ENCODE data around the gene FRMD4A. TPM values are rescaled to one million over a fixed set of nuclear protein-coding genes. Genes with fewer than 3 reads are reported as not detected.

Gene FRMD4A
- total and polyA plus RNA-seq, 2 of the 4 experiments (the other 2 are of a cell fraction), result 30.3 to 68.8 TPM

DNA sequence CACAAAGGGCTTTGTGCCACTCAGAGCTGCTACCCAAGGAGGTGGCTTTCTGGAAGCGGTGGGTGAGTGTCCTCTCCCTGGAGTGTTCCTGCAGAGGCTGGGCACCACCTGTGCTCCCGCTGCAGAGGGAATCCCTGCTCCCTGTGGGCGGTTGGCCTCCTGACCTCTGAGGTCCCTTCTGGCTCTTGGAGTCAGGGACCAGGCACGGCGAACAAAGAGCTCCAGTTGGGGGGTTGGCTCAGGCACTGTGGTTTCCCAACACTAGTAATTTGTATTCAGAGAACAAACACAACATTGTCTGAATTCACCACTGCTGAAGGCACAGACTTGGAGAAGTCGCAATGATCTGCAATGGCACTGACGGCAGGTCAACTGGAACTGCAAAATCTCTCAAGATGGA is 415.0 kb downstream of the FRMD4A start:
- no peak overlapping the region for H3K18ac ChIP-seq (ENCODE audit: low read depth, low read length)
- H3K27ac ChIP-seq (ENCODE audit: insufficient read depth, low read length), result no peak overlapping the region
- no peak overlapping the region for H4K8ac ChIP-seq (ENCODE audit: low read depth in 2 of 2, low read length in 2 of 2)
- no peak overlapping the region for H2AK9ac ChIP-seq (replicated peaks; ENCODE audit: low read depth, low read length, poor library complexity)
- CTCF ChIA-PET, result no interaction called here
- H3K36me3 ChIP-seq (ENCODE audit: control insufficient read depth, insufficient read depth, low read length), result no peaks in the 10 kb centered on the region
- H2BK120ac ChIP-seq (ENCODE audit: low read depth, low read length), result no peak overlapping the region
- no peak overlapping the region for H3K56ac ChIP-seq (ENCODE audit: extremely low read depth, insufficient read depth, low read length)
- no peak overlapping the region for H2AFZ ChIP-seq (replicated peaks; ENCODE audit: low read length, poor library complexity)
- no peak overlapping the region for H3K23ac ChIP-seq (ENCODE audit: low read depth, low read length)
- no peaks in the 10 kb centered on the region; the same call in 1 of the 2 replicates for H4K20me1 ChIP-seq (ENCODE audit: insufficient read depth, low read length)
- no peak overlapping the region for H4K5ac ChIP-seq (ENCODE audit: low read depth, low read length)
- peak overlapping the region; percentile 9; the same call in 1 of the 2 replicates for H2AK5ac ChIP-seq (ENCODE audit: low read depth, low read length)
- H2BK15ac ChIP-seq (ENCODE audit: low read depth, low read length), result no peak overlapping the region
- no peaks in the 10 kb centered on the region for H3K9me3 ChIP-seq (ENCODE audit: control insufficient read depth, insufficient read depth, low read length)
- H2BK20ac ChIP-seq (ENCODE audit: low read depth, low read length), result no peak overlapping the region; the same call in 1 of the 2 replicates
- H3K9ac ChIP-seq (ENCODE audit: low read depth, low read length), result no peak overlapping the region
- DNase-seq (no peak), ATAC-seq (ENCODE audit: low read depth) (no peak)
- 94% methylated on average over 2 of the region's 7 CpGs; no CpG with 5 or more reads in 1 of the 2 experiments for WGBS, 2 experiments (ENCODE audit: extremely low coverage in 2 of 2, insufficient read length in 1 of 2)
- no peak overlapping the region for H4K91ac ChIP-seq (ENCODE audit: insufficient read depth, low read depth, low read length)
- no peak overlapping the region for H3K4me3 ChIP-seq (ENCODE audit: insufficient read depth, low read depth, low read length)
- in situ Hi-C loops (cut with MboI; ENCODE audit: low sequenced_read_pairs), result no loop called here
- intact Hi-C loops (cut with micrococcal nuclease), result no loop called here
- 0 out of 2 replicates have a peak overlapping the region, but pooled peaks have one; percentile 8 for H3K4ac ChIP-seq (ENCODE audit: low read depth, low read length)
- POLR2A ChIA-PET (ENCODE audit: unreplicated experiment), result no interaction called here
- BruUV-seq (replicated peaks), result no TSS peak
- H3K4me2 ChIP-seq (ENCODE audit: low read depth, low read length), result no peak overlapping the region
- dilution Hi-C loops (cut with HindIII; ENCODE audit: low sequenced_read_pairs, unreplicated experiment), result no loop called here
- 0 out of 2 replicates have a peak overlapping the region, but pooled peaks have one; percentile 24 for H3K14ac ChIP-seq (replicated peaks; ENCODE audit: low read depth, low read length)
- peaks cover 2 to 11% of the 10 kb centered on the region in 2 experiments; a peak in 2 of 4 replicates for H3K79me1 ChIP-seq (ENCODE audit: low read depth in 1 of 2, low read length in 2 of 2)
- TF ChIP-seq, protein P1, sequence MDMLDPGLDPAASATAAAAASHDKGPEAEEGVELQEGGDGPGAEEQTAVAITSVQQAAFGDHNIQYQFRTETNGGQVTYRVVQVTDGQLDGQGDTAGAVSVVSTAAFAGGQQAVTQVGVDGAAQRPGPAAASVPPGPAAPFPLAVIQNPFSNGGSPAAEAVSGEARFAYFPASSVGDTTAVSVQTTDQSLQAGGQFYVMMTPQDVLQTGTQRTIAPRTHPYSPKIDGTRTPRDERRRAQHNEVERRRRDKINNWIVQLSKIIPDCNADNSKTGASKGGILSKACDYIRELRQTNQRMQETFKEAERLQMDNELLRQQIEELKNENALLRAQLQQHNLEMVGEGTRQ (IDR thresholded peaks at IDR 0.05; ENCODE audit: low read depth, low read length), result no peak
- TF ChIP-seq RAD21 (IDR thresholded peaks at IDR 0.05; ENCODE audit: low read length) (no peak), CEBPB (IDR thresholded peaks at IDR 0.05; ENCODE audit: low read depth, low read length) (no peak), FOS (IDR thresholded peaks at IDR 0.05; ENCODE audit: low read depth, low read length) (no peak), RCOR1 (IDR thresholded peaks at IDR 0.05; ENCODE audit: insufficient replicate concordance, low read length) (no peak)
- TF ChIP-seq, protein P2, sequence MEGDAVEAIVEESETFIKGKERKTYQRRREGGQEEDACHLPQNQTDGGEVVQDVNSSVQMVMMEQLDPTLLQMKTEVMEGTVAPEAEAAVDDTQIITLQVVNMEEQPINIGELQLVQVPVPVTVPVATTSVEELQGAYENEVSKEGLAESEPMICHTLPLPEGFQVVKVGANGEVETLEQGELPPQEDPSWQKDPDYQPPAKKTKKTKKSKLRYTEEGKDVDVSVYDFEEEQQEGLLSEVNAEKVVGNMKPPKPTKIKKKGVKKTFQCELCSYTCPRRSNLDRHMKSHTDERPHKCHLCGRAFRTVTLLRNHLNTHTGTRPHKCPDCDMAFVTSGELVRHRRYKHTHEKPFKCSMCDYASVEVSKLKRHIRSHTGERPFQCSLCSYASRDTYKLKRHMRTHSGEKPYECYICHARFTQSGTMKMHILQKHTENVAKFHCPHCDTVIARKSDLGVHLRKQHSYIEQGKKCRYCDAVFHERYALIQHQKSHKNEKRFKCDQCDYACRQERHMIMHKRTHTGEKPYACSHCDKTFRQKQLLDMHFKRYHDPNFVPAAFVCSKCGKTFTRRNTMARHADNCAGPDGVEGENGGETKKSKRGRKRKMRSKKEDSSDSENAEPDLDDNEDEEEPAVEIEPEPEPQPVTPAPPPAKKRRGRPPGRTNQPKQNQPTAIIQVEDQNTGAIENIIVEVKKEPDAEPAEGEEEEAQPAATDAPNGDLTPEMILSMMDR (conservative IDR thresholded peaks at IDR 0.05; ENCODE audit: low read depth, low read length), result no peak
- TF ChIP-seq, protein P3, sequence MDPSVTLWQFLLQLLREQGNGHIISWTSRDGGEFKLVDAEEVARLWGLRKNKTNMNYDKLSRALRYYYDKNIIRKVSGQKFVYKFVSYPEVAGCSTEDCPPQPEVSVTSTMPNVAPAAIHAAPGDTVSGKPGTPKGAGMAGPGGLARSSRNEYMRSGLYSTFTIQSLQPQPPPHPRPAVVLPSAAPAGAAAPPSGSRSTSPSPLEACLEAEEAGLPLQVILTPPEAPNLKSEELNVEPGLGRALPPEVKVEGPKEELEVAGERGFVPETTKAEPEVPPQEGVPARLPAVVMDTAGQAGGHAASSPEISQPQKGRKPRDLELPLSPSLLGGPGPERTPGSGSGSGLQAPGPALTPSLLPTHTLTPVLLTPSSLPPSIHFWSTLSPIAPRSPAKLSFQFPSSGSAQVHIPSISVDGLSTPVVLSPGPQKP (IDR thresholded peaks at IDR 0.05; ENCODE audit: borderline replicate concordance, low read depth, low read length), result no peak
- H3K9me1 ChIP-seq (ENCODE audit: insufficient read depth, low read length), result no peaks in the 10 kb centered on the region; the same call in 1 of the 2 replicates
- no peak overlapping the region for H2BK5ac ChIP-seq (ENCODE audit: low read depth, low read length, poor library complexity, severe bottlenecking)
- peaks cover 9% of the 10 kb centered on the region for H3K4me1 ChIP-seq (ENCODE audit: control insufficient read depth, insufficient read depth, low read length)
- no peaks in the 10 kb centered on the region for H3K27me3 ChIP-seq (ENCODE audit: control insufficient read depth, insufficient read depth, low read length)

Data from IMR-90 (cell line).